ENCODE data around the gene KARS1. TPM values are rescaled to one million over a fixed set of nuclear protein-coding genes. Genes with fewer than 3 reads are reported as not detected.

KARS1 gene
- total RNA-seq, 4 donors from 2014 or later: 183 to 251 (median 206) TPM

GRCh38 chr16:75626806-75627205 lies 20.7 kb downstream of the KARS1 start:
- no peak for DNase-seq
- Histone ChIP-seq H3K9me3 (no peaks in the 10 kb centered on the region), H3K36me3 (peaks cover 2 to 63% of the 10 kb centered on the region in 2 donors), H3K27ac (no peak overlapping the region), H3K4me3 (no peak overlapping the region), H3K4me1 (peaks cover 12 to 13% of the 10 kb centered on the region in 2 donors), H3K27me3 (no peaks in the 10 kb centered on the region)
- ATAC-seq: no peak
- TF ChIP-seq POLR2A (IDR thresholded peaks at IDR 0.05) (no peak), CTCF (IDR thresholded peaks at IDR 0.05 in 4 of 5, conservative IDR thresholded peaks at IDR 0.05 in 1 of 5) (no peak)
- intact Hi-C loops (cut with DNase I; ENCODE audit: low total_unique reads): no loop called here
- in situ Hi-C loops (cut with MboI; ENCODE audit: low sequenced_read_pairs in 4 of 4): loop anchor here in 2 of 4 donors (10.0 to 25.0 kb wide), 3 partner anchors 62 to 640 kb away; partner anchors contain the start of genes GABARAPL2 (in 1 of the 2), TMEM170A (in 1 of the 2), WDR59 (in 1 of the 2) and ZNRF1 (in 1 of the 2)

DNA sequence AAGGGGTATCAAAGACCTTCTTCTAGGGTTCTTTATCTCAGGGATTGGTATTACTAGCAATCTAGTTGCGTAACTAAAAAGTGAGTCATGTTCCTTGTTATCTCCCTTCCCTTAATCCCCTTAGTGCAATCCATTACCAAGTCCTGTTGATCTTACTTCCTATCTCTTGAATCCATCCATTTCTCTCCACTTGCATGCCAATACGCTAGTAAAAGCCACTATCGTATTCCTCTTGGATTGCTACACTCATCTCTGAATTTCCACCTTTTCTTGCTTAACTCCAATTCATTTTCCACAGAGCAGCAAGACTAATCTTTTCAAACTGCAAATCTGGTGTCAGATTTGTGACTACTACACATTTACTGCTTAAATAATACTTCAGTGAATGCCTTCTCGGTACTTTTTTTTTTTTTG lies 22.5 kb downstream of the KARS1 start:
- intact Hi-C loops (cut with DNase I; ENCODE audit: low total_unique reads) (no loop called here), in situ Hi-C loops (cut with MboI; ENCODE audit: low sequenced_read_pairs in 4 of 4) (loop anchor here in 2 of 4 donors (10.0 to 25.0 kb wide), 4 partner anchors 60 to 1562 kb away; partner anchors contain the start of genes GABARAPL2 (in 1 of the 2), MON1B (in 1 of the 2), SYCE1L (in 1 of the 2) and TMEM170A (in 1 of the 2))
- peaks cover under 1 to 44% of the 10 kb centered on the region in 2 donors for H3K36me3 ChIP-seq
- H3K4me1 ChIP-seq: peaks cover 20 to 22% of the 10 kb centered on the region in 2 donors
- peak overlapping the region in 1 of 4 donors; percentile 5 for H3K27ac ChIP-seq
- ATAC-seq (no peak), DNase-seq (no peak)
- H3K9me3 ChIP-seq: no peaks in the 10 kb centered on the region
- no peak overlapping the region for H3K4me3 ChIP-seq
- H3K27me3 ChIP-seq: no peaks in the 10 kb centered on the region
- no peak for TF ChIP-seq POLR2A (IDR thresholded peaks at IDR 0.05)
- no peak for TF ChIP-seq CTCF (IDR thresholded peaks at IDR 0.05 in 4 of 5, conservative IDR thresholded peaks at IDR 0.05 in 1 of 5)

- intact Hi-C loops (cut with DNase I; ENCODE audit: low total_unique reads) (loop anchor here (1.0 to 2.0 kb wide), 6 partner anchors 24 to 474 kb away; partner anchors contain the start of genes GABARAPL2, KARS1, TERF2IP and TMEM170A), in situ Hi-C loops (cut with MboI; ENCODE audit: low sequenced_read_pairs in 4 of 4) (loop anchor here in 1 of 4 donors (10.0 to 25.0 kb wide), 2 partner anchors 58 to 1564 kb away; partner anchors contain the start of genes GABARAPL2, MON1B and SYCE1L)
- ATAC-seq (peak; percentile 95 to 98), DNase-seq (peak; percentile 97)
- no peaks in the 10 kb centered on the region for H3K9me3 ChIP-seq
- H3K27me3 ChIP-seq: no peaks in the 10 kb centered on the region
- H3K4me1 ChIP-seq: peaks cover 19 to 20% of the 10 kb centered on the region in 2 donors
- peak within 1 kb of the TSS; percentile 86 to 93 (median 90) for H3K27ac ChIP-seq
- peak within 1 kb of the TSS; percentile 71 to 86 (median 78) for H3K4me3 ChIP-seq
- TF ChIP-seq CTCF (IDR thresholded peaks at IDR 0.05 in 4 of 5, conservative IDR thresholded peaks at IDR 0.05 in 1 of 5) (peak in 1 of 5 experiments; percentile 3), POLR2A (IDR thresholded peaks at IDR 0.05) (peak; percentile 85 to 86)
- H3K36me3 ChIP-seq: peaks cover 0 to 40% of the 10 kb centered on the region in 2 donors
Observed at GRCh38 chr16:75622761-75623605, 24.5 kb downstream of the KARS1 start, which contains the start of gene ADAT1. TSS of gene ADAT1 (minus strand) at chr16:75623281. CDS start at chr16:75620799, 2,482 bp downstream.

DNA sequence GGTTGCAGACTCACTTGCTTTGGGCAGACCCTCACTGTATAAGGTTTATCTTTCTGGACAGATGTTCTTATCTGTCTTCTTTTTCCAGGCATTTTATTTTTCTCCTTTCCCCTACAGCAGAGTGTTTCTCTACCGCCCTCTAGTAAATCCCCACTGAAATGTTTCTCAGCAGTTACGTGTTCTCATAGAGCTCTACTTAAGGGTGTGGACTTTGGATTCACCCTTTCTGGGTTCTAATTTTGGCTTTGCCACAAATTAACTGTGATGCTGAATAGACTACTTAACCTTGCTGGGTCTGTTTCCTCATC lies 26.3 kb downstream of the KARS1 start:
- in situ Hi-C loops (cut with MboI; ENCODE audit: low sequenced_read_pairs in 4 of 4) (loop anchor here in 1 of 4 donors (10.0 to 25.0 kb wide), 2 partner anchors 56 to 1566 kb away; partner anchors contain the start of genes GABARAPL2, MON1B and SYCE1L), intact Hi-C loops (cut with DNase I; ENCODE audit: low total_unique reads) (no loop called here)
- Histone ChIP-seq H3K9me3 (no peaks in the 10 kb centered on the region), H3K4me3 (no peak overlapping the region), H3K27me3 (no peaks in the 10 kb centered on the region), H3K36me3 (peaks cover 0 to 40% of the 10 kb centered on the region in 2 donors), H3K27ac (no peak overlapping the region), H3K4me1 (peaks cover 18 to 20% of the 10 kb centered on the region in 2 donors)
- no peak for ATAC-seq
- TF ChIP-seq POLR2A (IDR thresholded peaks at IDR 0.05): no peak
- TF ChIP-seq CTCF (IDR thresholded peaks at IDR 0.05 in 4 of 5, conservative IDR thresholded peaks at IDR 0.05 in 1 of 5): no peak
- no peak for DNase-seq
